Ishikawa (cell line): ENCODE measurements around the gene SERINC5.

ENCODE experiments used
- CREB1 ChIP-seq: IDR thresholded peaks from 2 replicates; pipeline ENCODE4 v1.6.1; 2012; ENCODE audit warnings: low read depth
- FOXM1 ChIP-seq: IDR thresholded peaks from 2 replicates; pipeline ENCODE4 v1.6.1; 2012; ENCODE audit warnings: low read depth, borderline replicate concordance

GRCh38 chr5:80161165-80161564 is 94.7 kb downstream of the SERINC5 start:
- TF ChIP-seq CREB1 (no peak), FOXM1 (no peak)
